Germinal center (tissue), 1 donor: ENCODE results near the gene STMP1.

ENCODE experiments used
- DNase-seq: peaks from one replicate; pipeline ENCODE4 v3.0.0; 2012; ENCODE audit warnings: mixed read lengths, low spot score

Gene STMP1

DNA sequence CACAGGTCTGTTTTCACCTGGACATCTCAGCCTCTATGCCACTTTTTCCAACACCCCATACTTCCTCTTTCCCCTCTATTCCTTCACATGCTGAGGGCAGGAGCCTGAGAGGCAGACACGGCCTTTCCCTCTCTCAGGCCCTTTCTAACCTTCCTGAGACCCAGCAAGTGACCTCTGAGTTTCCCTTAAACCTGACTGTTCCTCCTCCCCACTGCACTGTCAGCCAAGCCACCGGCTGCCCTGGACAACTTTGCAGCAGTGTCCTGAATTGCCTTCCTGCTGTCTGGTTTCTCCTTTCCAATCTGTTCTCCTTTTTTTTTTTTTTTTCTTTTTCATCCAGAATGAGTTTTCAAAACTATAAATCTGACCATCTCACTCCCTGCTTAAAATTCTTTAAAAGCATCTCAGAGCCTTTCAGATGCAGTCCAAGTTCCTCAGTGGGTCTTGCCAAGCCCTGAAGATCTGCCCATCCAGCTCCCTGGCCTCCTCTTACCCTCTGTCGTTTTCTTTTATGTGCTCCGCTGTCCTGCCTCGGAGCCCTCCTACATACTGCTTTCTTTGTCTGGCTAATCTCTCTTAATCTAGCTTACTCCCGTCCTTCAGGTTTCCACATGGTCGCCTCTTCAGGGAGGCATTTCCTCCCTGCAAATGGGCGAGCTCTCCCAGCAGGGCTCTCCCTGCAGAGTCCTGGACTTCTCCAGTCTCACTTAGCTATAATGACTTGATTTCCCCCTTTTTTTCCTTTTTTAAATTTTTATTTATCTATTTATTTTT is 35.1 kb downstream of the STMP1 start:
- no peak for DNase-seq

DNA sequence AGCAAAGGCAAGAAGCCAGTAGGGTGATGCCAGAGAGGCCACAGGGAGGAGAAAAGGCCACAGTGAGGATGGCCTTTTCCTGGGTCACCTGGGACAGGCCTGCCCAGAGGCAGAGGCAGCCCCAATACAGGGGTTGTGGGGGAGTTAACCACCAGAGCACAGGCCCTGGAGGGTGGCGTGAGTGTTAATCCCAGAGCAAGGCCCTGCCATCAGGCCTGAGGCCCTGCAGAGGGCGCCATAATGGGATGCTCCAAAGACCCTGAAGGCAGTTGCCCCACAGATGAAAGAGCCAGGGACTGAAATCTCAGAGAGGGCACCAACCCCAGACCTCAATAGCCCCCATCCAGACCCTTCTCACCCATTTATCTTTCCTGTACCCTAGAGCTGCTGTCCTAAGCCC is 41.8 kb downstream of the STMP1 start:
- DNase-seq: peak; percentile 9

DNA sequence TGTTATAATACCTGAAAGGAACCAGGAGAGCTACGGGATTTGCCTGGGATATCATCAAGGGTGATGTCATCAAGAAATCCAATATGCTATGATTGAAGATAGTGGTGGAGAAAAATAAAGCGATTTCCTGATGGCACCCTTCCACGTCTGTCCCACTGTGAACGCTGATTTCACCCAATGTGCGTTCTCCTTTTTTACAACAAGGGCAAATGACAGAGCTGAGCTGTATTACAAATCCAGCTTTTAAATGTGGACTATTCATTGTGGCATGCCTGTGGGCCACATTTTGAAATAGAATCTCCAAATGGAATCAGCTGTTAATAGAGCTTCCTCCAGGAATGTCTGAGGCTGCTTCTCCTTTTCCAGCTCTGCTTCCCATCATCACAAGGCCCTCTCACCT is 42.4 kb downstream of the STMP1 start:
- DNase-seq: no peak

DNA sequence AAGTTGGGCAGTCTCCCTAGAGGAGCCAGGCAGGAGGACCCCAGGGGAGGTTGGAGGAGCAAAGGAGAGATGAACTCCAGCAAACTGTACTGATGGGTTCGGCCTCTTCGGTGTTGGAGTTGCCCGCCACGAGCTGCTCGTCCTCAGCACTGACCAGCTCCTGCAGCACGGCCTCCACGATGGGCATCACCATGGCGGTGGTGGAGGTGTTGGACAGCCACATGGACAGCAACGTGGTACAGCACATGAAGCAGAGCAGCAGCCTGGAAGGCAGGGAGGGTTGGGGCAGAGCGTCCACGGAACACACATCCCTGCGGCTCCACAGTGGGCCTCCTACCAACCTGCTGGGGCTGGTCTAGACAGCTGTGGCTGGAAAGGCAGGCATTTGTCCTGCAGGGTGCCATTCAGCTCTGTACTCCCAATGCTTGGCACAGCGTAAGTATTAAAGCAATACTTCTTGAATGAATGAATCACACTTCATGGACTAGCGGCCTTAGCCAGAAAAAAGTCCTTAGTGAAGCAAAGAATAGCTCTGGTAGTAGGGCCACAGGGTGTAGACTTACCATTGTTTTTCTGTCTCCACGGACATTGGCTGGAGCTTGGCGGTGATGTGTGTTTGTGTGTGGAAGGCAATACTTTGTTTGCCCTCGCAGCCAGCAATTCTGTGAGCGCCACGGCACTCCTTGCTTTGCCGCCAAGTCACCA is 43.9 kb downstream of the STMP1 start:
- DNase-seq: no peak

DNA sequence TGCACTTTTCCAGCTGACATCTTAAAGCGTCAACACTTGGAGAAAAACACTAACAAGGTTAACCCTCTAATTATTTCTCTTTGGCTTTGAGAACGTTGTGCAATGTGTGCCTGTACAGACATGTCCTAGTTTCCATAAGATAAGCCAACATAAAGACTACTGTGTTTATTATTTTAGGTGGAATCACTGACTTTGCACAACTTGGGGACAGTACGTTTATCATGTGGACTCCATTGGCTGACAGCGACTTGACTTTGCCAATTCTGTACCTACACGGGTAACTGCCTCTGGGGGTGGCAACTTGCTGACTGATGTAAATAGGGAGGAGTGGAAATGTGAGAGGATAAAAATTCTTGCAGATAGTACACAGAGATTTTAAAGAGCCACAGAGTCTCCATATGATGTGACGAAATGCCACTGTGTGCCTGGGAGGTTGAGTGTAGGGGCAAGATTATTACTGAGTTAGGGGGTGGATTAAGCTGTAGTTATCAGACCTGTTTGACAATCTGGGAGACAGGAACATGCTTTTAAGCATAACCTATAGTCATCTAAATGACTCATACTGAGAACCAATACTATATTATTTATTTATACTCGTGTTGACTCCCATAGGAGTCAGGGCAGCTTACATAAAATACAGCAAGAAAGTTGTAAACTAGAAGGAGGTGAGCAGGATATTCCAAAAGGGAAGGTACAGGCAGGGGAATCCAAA is 44.7 kb downstream of the STMP1 start:
- no peak for DNase-seq

DNA sequence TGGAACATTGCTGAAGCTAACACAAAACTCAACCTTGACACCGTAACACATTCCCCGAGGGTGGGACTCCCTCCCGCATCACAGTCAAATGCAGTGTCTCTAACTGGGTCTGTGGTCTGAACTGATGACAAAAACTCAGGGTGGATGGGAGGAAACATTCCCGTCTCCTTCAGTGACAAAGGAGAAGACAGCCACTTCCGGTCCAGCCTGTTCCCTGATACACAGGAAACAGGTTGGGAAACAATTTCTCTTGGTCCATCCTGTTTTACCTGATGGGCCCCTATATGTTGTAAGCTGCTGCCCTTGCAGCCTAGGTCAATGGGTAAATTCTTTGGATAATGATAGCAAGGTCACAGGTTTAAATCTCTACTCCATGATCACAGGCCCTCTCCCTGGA is 45.3 kb downstream of the STMP1 start:
- no peak for DNase-seq

DNA sequence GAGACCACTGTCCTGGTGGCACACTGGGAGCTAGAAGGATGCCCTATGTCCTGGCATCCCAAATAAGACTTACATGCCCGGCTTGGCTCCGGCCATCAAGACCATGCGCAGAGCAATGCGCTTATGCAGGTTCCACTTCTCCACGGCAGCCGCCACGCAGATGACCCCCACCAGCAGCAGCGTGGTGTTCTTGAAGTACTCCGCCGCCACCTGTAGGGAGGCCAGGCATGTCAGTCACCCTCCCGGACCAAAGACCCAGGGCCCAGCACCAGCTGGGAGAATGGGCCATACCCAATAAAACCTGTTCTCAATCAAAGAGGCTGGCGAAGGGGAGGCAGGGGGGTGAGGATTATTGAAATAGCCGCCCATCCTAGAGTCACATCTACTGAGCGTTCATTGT is 45.7 kb downstream of the STMP1 start:
- DNase-seq: no peak

DNA sequence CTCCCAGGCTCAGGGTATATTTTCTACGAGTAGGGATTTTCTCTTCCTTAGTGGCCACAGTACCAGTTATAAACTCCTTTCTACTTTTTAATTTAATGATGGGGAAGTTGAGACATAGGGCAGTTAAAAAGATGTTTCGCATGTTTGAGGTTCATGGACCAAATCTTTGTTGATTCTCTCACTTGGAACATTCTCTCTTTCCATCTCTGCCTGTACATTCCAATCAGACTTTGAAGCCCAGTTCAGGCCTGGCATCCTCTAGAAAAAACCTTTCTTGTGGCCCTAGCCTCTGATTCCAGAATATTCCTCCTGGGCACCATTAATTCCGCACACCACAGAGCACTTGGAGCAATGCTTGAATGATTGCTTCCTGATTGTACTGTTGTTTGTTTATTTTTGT is 47.2 kb downstream of the STMP1 start:
- DNase-seq: no peak

DNA sequence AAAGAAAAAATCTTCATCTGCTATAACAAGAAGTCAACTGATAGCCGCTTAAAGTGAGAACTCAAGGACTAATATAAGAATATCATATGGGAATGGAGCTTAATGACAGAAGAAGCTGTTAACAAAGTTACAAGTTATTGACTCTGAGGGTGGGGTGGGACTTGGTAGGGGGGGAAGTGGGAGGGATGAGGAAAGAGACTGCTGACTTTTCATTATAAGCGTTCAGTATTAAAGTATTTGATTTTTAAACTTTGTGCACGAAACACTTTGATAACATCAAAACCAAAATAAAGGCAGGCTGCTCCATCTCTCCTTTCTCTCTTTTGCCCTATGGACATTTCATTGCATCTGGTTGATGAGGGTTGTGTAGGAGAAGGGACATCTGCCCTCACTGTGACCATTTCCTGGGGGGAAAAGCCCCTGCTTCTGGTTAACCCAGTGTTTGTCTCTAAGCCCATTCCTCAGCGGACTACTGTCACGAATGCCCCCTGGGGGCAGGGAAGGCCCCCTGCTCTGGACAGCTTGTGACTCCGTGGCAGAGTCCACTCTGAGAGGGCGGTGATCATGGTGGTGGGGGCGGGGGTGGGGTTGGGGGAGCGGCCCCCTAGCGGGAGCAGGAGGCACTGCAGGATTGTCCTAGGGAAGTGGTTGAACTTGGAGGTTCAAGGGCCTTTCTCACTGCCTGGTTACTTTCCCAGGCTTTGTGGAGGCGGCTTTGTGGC is 48.3 kb downstream of the STMP1 start:
- DNase-seq: peak; percentile 55

DNA sequence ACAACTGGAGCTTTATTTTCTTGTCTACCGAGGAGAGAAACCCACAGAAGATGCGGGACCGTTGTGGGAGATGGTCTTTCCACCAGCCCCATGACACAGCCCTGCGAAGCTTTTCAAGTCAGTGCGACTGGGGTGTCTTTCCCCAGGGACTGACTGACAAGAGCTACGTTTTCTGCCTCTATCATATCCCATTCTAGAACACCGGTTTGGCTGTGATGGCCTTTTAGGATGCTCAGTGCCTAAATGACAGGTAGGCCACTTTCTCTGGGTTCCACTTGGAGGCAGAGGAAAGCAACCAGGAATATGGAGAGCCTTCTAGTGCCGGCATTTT is 48.8 kb downstream of the STMP1 start:
- DNase-seq: no peak

DNA sequence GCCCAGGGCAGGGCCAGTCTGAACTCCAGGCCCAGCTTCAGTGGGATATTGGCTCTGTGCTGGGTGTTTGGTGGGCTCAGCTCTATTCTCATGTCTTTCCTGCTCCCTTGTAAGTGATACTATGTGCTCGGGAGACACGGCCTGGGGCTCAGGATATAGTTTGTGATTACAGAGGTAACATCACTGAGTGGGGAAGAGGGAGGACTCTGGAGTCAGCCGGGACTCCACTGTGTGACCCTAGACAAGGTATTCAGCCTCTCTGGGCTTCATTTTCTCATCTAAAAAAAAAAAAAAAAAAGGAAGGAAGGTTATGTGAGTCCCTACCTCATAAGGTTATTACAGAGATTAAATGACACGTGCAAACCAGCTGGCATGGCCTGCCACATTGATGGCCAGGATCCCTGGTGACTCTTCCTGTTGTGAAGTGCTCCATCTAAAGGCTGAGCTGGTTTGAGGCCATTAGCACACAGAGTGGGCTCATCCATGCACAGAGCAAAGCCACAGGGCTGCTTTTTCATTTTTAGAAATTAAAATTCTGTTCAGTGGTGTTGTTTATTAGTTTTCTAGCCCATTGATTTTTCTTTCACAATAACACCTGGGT is 50.0 kb downstream of the STMP1 start:
- DNase-seq: no peak

DNA sequence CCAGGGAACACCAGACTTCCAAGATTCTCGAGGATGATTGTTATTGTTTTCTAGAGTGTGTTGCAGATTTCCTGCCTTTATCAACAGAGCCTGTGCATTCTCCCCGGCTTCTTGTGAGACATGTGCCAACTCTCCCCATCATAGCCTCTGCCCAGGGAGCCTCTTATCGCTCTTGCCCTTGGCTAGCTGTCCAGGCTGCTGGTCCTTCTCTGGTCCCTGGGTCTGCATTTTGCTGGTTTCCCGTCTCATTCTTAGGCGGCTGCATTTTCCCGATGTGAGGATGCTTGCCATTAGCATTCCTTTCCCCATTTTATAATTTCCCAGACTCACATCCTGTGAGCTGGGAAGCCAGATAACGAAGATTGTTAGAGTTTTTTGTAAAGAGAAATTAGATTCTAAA is 50.5 kb downstream of the STMP1 start:
- DNase-seq: no peak

DNA sequence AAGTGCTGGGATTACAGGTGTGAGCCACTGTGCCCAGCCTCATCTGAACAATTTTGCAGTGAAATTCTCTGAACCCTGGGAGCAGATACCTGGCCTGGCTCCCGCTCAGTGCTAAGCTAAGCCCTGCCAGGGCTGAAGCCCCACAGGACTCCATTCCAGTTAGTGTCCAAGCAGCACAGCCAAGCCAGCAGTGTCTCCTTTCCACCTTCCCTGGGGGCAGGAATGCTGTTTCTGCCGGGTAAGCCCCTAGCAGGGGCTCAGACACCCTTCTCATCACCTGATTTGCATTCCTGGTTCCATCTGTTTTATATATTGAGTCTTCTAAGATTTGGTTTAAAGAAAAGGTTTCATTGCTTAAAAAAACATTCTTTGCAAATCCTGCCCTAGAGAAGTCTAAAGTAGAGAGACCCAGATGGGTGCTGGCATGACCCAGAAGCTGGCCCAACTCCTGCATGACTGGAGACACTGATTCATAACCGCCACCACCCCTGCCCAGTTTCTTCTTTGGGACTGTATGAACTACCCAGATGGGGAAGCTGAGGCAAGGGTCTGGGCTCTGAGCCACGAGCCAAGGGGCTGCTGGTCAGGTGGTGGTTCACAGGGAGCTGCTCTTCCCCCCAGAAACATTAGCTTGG is 51.6 kb downstream of the STMP1 start:
- DNase-seq: no peak

DNA sequence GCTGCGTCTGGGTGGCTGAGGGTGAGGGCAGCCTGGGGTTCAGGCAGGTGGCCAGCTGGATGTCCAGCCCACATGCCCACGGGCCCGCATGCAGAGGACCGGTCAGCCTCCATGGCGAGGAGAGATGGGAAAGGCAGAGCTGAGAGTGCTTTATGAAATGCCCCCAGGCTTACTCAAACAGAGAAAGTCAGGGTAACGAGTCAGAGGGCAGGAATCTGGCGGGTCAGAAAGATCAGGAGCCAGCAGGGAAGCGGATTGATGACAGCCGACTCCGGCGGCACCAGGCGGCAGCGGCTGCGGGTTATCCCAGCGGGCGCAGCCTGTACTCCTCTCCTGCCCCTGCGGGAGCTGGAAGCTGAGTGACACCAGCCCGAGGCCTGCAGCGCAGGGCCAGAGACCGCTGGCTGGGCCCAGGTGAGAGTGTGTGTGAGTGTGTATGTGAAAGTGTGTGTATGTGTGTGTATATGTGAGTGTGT is 52.3 kb downstream of the STMP1 start:
- no peak for DNase-seq

DNA sequence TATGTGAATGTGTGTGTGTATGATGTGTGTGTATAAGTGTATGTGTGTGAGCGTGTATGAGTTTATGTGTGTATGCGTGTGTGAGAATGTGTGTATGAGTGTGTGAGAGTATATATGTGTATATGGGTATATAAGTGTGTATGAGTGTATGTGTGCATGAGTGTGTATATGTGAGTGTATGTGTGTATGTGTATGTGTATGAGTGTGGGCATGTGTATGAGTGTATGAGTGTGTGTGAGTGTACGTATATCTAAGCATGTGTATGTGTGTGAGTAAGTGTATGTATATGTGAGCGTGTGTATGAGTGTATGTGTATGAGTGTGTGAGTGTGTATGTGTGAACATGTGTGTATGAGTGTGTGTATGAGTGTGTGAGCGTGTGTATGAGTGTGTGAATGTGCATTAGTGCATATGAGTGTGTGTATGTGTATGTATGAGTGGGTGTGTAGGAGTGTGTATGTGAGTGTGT is 52.8 kb downstream of the STMP1 start:
- DNase-seq: no peak

DNA sequence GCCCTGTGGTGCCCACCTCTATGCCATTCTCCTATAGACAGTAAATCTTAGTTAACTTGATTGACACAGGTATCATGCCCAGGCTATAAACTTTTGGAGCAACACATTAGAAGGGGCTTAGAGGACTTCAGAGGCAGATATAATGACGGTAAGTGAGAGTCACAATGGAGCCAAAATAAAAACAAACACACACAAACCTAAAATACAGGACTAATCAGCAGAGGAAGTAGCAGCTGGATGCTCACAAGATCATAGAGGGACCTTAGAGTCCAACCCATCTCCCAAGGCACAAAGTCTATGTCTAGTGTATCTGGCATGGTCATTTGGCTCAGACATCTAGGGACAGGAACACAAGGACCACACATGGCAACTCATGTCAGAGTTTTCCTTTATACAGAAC is 53.4 kb downstream of the STMP1 start:
- no peak for DNase-seq

DNA sequence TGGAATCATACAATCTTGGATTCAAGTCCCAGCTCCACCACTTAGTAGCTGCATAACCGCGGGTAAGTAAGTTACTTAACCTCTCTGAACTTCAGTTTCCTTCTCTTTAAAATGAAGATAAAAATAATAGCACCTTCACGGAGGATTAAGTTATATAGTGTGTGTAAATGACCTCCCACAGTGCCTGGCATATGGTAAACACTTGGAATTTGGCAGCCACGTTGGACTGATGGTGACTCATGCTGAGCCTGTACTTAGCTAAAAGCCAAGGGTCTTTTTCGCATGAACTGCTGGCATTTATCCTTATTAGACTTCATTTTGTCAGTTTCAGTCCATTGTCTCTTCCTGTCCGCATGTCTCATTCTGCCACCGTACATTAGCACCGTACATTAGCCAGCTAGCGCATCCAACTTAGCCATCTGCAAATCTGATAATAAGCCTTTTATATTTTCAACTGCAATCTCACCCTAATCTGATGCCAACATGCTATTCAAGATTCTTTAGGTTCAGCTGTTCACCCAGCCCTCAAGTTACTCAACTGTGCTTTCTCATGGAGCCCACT is 54.4 kb downstream of the STMP1 start:
- no peak for DNase-seq

DNA sequence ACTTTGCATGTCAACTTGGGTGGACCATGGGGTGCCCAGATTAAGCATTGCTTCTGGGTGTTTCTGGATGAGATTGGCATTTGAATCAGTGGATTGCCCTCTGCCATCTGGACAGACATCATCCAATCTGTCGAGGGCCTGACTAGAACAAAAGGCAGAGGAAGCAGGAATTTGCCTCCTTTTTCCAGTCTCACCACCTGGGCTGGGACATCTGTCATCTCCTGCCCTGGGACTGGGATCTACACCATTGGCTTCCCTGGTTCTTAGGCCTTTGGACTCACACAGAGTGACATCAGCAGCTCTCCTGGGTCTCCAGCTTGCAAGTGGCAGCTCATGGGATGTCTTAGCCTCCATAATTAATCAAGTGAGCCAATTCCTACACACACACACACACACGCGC is 55.4 kb downstream of the STMP1 start:
- DNase-seq: no peak

DNA sequence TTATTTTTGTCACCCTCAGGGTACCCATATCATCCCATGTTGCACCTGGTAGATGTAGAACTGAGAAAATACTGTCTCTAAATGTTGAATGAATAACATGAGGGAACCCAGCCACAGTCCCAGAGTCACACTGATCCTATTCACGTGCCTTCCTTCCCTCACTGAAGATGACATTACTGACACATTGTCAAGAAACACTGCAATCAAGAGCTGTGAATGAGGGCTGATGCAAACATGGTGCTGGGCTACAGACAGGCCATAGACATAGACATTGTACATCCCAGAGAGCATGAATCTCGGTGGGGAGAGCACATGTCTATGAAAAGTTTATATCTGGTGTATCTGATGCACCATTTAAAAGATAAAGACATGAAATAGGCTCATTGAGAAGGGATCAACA is 55.9 kb downstream of the STMP1 start:
- DNase-seq: no peak

DNA sequence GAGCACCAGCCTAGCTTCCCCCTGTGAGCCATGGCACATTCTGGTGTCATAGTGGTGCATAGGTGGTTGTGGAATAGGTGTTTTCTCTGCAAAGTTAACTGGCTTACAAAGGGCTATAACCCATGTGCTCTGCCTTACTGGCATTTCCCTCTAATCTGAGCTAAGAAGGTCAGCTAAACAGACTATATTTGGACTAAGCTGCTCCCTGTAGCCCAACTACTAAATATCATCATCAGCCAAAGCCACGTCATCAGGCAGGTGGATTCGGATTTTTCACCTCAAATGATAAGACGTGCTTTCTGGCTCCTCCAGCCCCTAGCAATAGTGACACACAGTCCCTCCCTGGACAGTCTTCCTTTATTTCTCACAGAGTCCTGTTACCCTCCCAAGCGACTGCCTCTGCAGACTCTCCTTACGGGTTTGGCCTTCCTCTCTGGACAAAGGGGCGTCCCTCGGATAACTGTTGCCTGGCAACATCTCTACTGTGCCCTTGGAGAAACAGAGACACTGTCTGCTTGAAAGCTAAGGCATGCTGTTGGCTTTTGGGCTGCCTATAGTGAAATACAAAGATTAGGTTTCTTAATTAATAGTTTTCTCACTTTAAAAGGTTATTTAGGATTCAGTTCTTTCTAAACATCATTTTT is 56.6 kb downstream of the STMP1 start:
- no peak for DNase-seq

DNA sequence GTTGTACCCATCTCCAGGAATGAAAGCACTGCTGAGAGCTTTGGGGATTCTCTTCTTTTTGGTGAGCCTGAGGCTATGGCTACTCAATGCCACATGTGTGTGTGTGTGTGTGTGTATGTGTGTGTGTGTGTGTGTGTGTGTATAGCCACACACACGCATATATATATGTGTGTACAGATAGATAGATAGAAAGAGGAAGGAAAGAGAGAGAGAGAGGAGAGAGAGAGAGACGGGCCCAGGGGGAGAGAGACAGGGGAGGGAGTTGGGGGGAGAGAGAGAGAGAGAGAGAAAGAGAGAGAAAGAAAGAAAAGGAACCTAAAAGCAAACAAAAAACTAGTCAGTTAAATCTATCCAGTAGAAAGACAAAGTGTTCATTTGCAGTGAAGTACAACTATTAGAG is 57.4 kb downstream of the STMP1 start:
- no peak for DNase-seq
